ENCODE measurements around the gene C17orf100.
"Not testable (repeated sequence)": the region's sequence is repeated elsewhere in the genome, so short reads cannot be mapped to it uniquely, and the experiment has no call there.

The C17orf100 gene

DNA sequence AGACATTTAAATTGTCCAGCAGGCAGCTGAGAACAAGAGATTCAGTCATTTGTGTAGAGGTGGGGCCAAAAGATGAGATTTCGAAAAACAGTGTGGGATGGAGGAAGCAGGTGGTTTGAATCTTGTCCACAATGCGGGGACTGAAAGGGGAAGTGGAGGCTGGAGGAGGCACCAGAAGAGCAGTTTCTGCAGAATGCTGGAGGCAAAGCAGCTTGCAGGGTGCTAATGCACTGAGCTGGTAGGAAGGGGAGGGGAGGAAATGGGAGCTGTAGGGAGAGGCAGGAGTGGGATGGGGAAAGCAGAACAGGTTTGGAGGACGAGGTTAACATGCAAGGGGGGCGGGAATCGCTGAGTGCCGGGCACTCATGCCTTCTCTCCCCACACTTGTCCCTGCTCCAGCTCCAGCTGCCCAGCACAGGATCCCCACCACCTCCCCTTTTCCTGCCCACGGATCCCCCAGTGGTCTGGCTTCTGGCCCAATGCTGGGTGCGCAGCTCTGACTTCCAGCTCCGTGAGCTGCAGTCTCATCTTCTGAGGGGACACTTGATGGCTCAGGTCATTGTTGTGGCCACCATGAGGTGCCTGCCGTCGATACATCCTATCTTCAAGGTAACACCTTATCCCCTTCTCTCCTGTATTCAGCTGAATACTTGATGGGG lies 9.4 kb downstream of the C17orf100 start:
- H3K36me3 ChIP-seq: no peaks in the 10 kb centered on the region
- no peak for DNase-seq
- H3K4me3 ChIP-seq: no peak overlapping the region
- H3K9me3 ChIP-seq: no peaks in the 10 kb centered on the region
- no peaks in the 10 kb centered on the region for H3K4me1 ChIP-seq
- TF ChIP-seq, protein P1, sequence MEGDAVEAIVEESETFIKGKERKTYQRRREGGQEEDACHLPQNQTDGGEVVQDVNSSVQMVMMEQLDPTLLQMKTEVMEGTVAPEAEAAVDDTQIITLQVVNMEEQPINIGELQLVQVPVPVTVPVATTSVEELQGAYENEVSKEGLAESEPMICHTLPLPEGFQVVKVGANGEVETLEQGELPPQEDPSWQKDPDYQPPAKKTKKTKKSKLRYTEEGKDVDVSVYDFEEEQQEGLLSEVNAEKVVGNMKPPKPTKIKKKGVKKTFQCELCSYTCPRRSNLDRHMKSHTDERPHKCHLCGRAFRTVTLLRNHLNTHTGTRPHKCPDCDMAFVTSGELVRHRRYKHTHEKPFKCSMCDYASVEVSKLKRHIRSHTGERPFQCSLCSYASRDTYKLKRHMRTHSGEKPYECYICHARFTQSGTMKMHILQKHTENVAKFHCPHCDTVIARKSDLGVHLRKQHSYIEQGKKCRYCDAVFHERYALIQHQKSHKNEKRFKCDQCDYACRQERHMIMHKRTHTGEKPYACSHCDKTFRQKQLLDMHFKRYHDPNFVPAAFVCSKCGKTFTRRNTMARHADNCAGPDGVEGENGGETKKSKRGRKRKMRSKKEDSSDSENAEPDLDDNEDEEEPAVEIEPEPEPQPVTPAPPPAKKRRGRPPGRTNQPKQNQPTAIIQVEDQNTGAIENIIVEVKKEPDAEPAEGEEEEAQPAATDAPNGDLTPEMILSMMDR (IDR thresholded peaks at IDR 0.05): no peak
- no peak overlapping the region for H3K27ac ChIP-seq
- intact Hi-C loops (cut with DNase I; ENCODE audit: low total_unique reads): loop anchor here (10.0 kb wide), 1 partner anchor 344 kb away; no protein-coding TSS in a partner anchor
- H3K27me3 ChIP-seq: peaks cover 0 to 46% of the 10 kb centered on the region in 2 donors

DNA sequence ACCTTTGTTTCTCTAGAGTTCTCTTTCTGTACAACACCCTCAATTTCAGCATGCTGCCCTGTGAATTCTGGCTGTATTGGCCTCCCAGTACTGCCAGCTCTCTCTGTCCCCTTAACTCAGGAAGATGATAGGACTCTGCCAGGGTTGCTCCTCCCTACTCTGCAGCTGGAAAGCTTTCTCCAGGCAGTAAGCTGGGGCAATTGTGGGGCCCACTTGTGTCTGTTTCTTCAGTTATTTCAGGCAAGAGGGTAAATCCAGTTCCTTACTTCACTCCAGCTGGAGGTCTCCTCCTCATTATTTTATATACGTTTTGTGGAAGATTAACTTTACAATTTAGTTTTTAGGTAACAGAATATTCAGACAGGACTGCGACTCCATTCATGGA lies 9.9 kb downstream of the C17orf100 start:
- no peak for DNase-seq
- TF ChIP-seq, protein P1 (IDR thresholded peaks at IDR 0.05): no peak
- H3K36me3 ChIP-seq: no peaks in the 10 kb centered on the region
- H3K27ac ChIP-seq: no peak overlapping the region
- H3K9me3 ChIP-seq: no peaks in the 10 kb centered on the region
- H3K4me3 ChIP-seq: no peak overlapping the region
- H3K4me1 ChIP-seq: no peaks in the 10 kb centered on the region
- intact Hi-C loops (cut with DNase I; ENCODE audit: low total_unique reads): loop anchor here (10.0 kb wide), 1 partner anchor 343 kb away; no protein-coding TSS in a partner anchor
- H3K27me3 ChIP-seq: peaks cover 0 to 46% of the 10 kb centered on the region in 2 donors

DNA sequence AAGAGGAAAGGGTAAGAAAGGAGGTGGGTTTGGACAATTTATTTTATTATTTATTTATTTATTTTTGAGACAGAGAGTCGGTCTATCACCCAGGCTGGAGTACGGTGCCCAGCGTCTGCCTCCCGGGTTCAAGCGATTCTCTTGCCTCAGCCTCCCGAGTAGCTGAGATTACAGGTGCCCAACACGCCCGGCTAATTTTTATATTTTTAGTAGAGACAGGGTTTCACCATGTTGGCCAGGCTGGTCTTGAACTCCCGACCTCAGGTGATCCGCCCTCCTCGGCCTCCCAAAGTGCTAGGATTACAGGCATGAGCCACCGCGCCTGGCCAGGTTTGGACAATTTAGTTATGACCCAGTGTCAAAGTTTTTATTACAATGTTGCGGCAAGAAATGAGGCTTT lies 11.6 kb downstream of the C17orf100 start:
- not testable (repeated sequence) for H3K4me1 ChIP-seq, DNase-seq, H3K9me3 ChIP-seq, H3K27ac ChIP-seq, H3K4me3 ChIP-seq, H3K36me3 ChIP-seq
- intact Hi-C loops (cut with DNase I; ENCODE audit: low total_unique reads): loop anchor here (10.0 kb wide), 1 partner anchor 342 kb away; no protein-coding TSS in a partner anchor
- H3K27me3 ChIP-seq: peaks cover 0 to 39% of the 10 kb centered on the region in 2 donors

GRCh38 chr17:6666077-6666521 lies 14.5 kb downstream of the C17orf100 start:
- Histone ChIP-seq H3K27me3 (peaks cover 0 to 34% of the 10 kb centered on the region in 2 donors), H3K27ac (no peak overlapping the region), H3K36me3 (no peaks in the 10 kb centered on the region), H3K4me3 (no peak overlapping the region), H3K9me3 (no peaks in the 10 kb centered on the region), H3K4me1 (no peaks in the 10 kb centered on the region)
- TF ChIP-seq, protein P1 (IDR thresholded peaks at IDR 0.05): peak; percentile 82 to 86
- intact Hi-C loops (cut with DNase I; ENCODE audit: low total_unique reads): loop anchor here (10.0 kb wide), 1 partner anchor 339 kb away; no protein-coding TSS in a partner anchor
- DNase-seq: peak; percentile 69 to 78

DNA sequence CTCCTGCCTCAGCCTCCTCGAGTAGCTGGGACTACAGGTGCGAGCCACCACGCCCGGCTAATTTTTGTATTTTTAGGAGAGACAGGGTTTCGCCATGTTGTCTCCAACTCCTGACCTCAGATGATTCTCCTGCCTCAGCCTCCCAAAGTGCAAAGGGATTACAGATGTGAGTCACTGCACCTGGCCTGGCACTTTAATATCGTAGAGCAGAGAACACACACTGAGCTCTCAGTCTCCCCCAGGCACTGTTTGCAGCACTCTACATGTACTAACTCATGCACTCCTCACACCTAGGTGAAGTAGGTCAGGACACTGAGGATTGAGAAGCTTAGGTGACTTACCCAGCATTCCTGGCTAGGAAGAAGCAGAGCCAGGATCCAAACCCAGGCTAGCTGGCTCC lies 15.0 kb downstream of the C17orf100 start:
- Histone ChIP-seq H3K4me1 (no peaks in the 10 kb centered on the region), H3K36me3 (no peaks in the 10 kb centered on the region), H3K4me3 (no peak overlapping the region), H3K9me3 (no peaks in the 10 kb centered on the region), H3K27ac (no peak overlapping the region), H3K27me3 (peaks cover 0 to 37% of the 10 kb centered on the region in 2 donors)
- no peak for DNase-seq
- TF ChIP-seq, protein P1 (IDR thresholded peaks at IDR 0.05): no peak
- intact Hi-C loops (cut with DNase I; ENCODE audit: low total_unique reads): loop anchor here (10.0 kb wide), 1 partner anchor 338 kb away; no protein-coding TSS in a partner anchor

DNA sequence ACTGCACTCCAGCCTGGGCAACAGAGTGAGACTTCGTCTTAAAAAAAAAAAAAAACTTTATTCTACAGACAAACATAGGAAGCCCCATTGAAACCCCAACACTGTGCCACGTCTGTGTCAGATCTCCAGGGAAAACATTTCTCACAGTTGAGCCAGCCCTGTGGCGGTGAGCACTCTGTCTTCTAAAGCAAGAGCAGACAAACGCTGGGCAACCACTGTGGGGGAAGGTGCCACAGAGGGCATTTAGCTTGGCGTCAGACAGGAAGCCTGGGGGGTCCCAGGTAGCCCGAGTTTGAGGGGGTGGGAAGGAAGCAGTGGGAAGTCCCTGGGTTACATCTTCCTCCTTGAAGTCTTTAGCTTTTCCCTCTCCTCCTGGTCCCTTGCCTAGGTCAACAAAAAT lies 16.0 kb downstream of the C17orf100 start:
- TF ChIP-seq, protein P1 (IDR thresholded peaks at IDR 0.05): no peak
- Histone ChIP-seq H3K36me3 (no peaks in the 10 kb centered on the region), H3K27ac (no peak overlapping the region), H3K4me1 (no peaks in the 10 kb centered on the region), H3K4me3 (no peak overlapping the region), H3K27me3 (peaks cover 0 to 36% of the 10 kb centered on the region in 2 donors), H3K9me3 (no peaks in the 10 kb centered on the region)
- no peak for DNase-seq
- intact Hi-C loops (cut with DNase I; ENCODE audit: low total_unique reads): loop anchor here (10.0 kb wide), 1 partner anchor 337 kb away; no protein-coding TSS in a partner anchor

Data from tibial artery (tissue), 4 donors.